LNCAP (cell line): ENCODE measurements around the gene KRTAP9-9.

ENCODE experiments used
- CTCF ChIP-seq: fragments of 450-650 bp; IDR thresholded peaks from 2 replicates; pipeline ENCODE4 v1.5.1; 2017; ENCODE audit warnings: mild to moderate bottlenecking

KRTAP9-9 gene

GRCh38 chr17:41278176-41278955, 23.2 kb downstream of the KRTAP9-9 start:
- TF ChIP-seq CTCF: no peak

- no peak for TF ChIP-seq CTCF
Observed at GRCh38 chr17:41284043-41284442, 28.9 kb downstream of the KRTAP9-9 start.

DNA sequence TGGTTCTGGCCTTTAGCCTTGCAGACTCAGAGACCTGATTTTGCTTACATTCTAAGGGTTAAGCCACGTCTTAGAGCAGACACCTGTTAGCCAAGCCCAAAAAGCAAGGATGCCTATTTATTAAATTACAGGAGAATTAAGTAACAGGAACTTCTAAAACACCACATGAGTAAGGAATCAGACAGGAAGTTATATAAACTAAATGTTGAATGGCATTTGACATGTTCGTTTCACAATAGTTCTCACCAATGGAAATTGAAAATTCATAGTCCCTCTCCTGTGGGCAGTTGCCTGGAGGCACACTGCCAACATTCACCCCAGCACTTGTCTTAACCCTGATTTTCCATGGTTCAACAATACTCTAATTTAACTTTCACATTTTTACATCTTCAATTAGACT, 29.4 kb downstream of the KRTAP9-9 start:
- no peak for TF ChIP-seq CTCF

DNA sequence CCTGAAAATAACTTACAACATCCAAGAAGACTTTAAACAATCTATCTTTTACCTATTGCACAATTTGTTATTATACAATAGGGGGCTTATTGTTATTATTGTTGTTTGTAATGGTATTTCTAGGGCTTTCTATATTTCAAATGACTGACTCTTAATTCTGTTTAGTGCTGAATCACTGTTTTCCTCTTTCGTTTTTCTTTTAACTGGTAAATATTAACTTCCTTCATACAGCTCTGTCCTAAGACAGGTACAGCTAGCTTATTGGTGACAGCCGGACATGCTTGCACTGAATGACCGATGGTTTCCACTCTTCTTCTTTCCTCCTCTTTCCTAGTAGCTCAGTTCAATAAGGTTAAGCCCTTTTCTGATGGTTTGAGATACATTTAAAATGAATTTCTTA, 31.9 kb downstream of the KRTAP9-9 start:
- no peak for TF ChIP-seq CTCF

DNA sequence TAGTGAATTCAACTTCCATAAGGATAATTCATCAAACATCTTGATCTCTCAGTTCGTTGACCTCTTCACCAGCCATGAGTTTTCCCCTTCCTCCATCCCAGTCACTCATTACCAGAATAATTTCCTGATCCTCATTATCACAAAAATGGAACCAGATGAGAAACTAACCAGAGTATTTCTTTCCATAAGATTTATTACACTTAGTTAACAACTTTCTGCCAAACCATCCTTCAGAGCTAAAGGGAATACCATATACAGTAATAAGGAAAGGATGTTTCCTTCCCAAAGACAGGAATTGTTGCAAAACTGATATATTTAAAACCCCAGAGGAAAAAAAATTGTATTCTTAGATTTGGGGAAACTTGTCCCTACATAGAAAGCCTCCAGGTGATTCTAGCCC, 38.8 kb downstream of the KRTAP9-9 start:
- TF ChIP-seq CTCF: no peak

GRCh38 chr17:41296846-41297245, 41.7 kb downstream of the KRTAP9-9 start:
- TF ChIP-seq CTCF: no peak

GRCh38 chr17:41298458-41299135, 43.4 kb downstream of the KRTAP9-9 start:
- TF ChIP-seq CTCF: no peak
